Activated CD8-positive, alpha-beta memory T cell treated with anti-CD3 and anti-CD28 coated beads, Interleukin-2, amount 50 U/mL, for 1 hour (primary cell): Measurements from ENCODE around the gene CD9.
"Not testable (repeated sequence)": the region's sequence is repeated elsewhere in the genome, so short reads cannot be mapped to it uniquely, and the experiment has no call there.

Experiments
- DNase-seq: peaks from one replicate; pipeline ENCODE4 v3.0.0-alpha.2; 2020; ENCODE audit errors: extremely low read depth

CD9 gene

DNA sequence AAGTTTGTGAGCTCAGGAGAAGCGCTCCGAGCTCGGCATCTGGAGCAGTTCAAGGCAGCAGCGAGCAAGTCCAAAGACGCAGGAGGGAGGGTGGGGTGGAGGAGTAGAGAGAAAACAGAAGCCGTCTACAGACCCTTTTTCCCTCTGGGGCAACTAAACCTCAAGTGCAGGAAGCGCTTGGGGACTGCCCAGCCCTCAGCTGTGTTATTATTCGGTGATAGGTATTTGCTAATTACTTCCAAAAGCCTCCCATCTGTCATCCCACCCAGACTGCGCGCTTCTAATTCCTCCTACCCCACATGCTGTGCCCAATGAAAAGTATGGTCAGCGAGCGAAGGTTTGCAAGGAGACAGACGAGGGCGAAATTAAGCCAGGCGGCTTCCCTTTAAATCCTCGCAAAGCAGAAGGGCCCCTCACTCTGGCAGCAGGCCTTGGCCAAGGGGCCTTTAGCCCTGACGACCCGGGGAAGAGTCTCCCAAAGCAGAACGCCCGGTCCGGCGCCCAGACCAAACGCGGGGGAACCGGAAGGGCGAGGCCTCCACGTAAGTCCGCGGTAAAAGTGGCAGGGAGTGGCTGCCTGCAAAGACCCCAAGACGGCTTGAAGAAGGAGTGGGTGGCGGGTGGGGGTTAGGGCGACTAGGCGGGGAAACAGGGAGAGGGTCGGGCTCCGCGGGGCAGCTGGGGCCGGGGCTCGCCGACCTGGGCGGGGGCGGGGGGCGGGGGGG lies 507 bp upstream of the CD9 start:
- no peak for DNase-seq

DNA sequence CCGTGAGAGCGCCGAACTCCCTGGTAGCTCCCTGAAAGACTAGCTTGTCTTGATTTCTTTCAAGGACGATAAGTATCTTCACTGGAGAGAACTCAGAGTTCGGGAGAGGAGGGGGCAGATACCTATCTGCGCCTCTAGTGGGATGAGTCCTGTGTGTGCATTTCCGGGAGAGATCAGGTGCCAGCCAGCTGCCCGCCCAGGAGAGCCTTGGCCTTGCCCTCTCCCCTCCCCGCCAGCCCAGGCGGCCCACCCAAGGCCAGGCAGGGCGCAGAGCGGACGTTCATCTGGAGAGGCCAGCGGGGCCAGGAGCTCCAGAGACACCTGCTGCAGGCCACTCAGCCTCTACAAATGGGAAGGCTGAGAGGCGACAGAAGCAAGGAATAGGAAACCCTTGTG lies 1.0 kb downstream of the CD9 start:
- no peak for DNase-seq

DNA sequence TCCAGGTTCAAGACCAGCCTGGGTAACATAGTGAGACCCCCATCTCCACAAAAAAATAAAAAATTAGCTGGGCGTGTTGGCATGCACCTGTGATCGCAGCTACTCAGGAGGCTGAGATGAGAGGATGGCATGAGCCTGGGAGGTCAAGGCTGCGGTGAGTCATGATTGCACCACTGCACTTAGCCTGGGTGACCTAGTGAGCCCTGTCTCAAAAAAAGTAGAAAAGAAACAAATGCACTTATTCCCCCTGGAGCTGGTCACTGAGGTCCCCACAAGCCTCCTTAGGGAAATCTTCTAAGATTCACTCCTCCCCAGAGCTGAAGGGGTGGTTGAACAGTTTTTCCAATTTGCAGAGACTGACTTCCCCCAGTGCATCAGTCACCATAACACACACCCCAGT lies 1.6 kb downstream of the CD9 start:
- DNase-seq = no peak

DNA sequence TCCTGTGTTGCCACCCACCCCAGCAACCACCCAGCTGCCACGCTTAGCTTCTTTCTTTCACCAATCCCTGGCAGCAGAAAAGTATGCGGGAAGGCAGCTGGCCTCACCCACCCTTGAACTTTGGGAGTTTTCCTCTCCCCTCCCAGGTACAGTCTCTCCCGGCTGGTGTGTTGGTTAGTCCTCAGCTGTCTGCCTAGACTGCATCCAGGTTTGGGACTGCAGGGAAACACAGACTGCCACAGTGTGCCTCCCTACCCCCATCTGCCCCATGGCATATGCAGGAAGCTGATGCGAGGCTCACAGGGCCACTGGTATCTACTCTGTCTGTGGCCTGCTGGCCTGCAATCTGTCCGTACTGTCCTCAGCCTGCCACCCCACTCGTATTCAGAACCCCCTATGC lies 2.1 kb downstream of the CD9 start:
- DNase-seq = no peak

DNA sequence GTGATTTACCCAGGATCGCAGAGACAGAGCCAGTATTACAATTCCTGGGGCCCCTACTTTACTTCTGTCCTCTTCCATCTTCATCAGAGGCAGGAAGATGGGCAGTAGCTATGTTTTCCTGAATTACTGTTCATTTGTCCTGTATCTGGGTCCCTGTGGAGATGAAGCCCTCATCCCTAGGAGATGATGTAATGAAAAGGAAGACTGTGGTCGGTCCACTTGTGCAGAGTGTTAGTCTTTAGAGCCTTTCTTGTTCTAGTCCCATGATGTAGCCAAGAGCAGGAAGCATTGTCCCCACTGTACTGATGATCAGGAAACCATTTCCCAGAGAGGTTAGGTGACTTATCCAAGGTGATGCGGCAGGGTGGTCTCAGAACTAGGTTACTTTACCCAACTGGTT lies 2.6 kb downstream of the CD9 start:
- no peak for DNase-seq

DNA sequence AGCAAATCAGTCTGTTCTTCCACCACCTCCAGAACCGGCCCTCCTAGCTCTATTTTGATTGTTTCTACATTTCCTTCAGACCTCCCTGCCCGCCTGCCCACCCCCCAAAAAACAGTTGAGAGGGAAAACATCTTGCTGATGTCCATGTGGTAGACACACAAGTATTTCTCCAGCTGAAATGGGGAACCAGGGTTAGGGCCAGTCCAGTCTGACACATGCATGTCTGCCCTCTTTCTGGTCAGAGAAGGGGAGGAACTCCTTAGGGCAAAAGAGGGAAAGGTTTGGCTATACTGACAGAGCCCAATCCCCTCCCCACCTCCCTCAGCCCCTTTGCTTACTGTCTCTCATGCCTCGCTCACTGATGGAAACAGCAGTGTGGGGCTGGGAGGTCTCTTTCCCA lies 3.4 kb downstream of the CD9 start:
- no peak for DNase-seq

DNA sequence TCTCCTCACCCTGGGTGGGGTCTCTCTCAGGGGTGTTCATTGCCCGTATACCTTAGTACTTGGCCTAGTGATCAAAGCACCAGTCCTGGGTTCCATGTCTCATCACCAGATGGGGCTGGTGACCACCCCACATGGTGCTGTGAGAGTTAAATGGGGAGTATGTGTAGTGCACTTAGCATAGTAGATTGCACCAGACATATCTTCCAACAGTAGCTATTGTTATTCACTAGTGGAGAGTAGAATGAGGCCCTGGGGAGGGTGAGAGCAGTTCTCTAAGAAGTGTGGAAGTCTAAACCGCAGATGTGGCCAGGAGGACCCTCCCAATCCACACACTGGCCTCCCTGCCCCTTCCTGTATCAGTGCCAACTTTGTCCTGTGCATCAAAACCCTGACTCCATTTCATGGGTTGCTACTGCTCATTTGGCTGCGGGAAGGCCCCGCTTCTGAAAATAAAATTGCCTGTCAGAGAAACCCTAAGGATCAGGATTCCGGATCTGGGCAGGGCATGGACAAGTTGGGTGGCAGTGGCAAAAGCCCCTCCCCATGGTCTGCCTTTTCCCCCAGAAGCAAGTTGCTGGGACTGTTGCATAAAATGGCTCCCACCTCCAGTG lies 4.4 kb downstream of the CD9 start:
- DNase-seq = no peak

DNA sequence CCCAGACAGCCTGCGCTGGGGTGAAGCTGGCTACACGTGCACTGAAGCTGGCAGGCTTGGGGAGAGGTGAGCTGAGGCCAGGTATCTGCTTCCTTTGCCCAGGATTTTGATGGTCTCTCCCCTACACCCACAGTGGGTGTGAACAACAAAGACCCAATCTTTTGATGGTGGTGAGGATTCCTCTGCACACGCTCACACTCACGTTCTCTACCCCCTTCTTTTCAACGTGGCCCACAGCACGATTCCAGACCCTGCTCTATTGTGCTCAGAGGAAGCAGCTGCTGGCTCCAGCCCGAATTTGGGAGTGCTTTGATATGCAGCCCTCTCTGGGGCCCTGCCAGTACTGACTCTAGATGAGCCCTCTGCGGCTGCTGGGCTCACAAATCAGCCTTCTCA lies 4.9 kb downstream of the CD9 start:
- DNase-seq = no peak

DNA sequence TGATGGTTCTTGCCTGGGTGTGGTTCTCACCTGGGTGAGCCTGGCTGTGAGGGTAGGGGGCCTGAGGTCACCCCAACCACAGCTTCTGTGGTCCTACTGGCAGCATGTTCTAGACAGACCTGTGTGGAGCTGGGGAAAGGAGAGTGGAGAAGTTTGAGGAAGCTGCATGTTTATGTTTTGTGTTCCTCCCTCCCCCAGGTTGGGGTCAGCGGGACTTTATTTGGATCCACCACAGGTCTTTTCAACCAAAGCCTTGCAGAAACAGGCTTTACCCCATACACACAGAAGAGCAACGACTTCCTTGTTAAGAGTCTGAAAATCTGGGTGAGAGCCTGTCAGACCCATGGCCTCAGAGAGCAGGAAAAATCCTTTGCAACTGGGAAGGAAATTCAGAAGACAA lies 5.6 kb downstream of the CD9 start:
- DNase-seq = no peak

DNA sequence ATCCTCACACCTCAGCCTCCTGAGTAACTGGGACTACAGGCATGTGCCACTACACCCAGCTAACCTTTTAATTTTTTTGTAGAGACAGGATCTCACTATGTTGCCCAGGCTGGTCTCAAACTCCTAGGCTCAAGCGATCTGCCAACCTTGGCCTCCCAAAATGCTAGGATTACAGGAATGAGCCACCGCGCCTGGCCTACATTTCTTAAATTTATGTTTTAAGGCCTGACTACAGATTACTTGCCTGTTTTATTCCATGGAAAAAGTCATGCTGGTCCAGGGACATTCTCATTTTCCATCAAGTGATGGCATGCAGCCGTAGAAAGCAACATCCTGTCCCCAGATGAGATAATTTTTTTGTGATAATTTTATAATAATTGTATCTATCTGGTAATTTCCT lies 6.1 kb downstream of the CD9 start:
- no peak for DNase-seq

DNA sequence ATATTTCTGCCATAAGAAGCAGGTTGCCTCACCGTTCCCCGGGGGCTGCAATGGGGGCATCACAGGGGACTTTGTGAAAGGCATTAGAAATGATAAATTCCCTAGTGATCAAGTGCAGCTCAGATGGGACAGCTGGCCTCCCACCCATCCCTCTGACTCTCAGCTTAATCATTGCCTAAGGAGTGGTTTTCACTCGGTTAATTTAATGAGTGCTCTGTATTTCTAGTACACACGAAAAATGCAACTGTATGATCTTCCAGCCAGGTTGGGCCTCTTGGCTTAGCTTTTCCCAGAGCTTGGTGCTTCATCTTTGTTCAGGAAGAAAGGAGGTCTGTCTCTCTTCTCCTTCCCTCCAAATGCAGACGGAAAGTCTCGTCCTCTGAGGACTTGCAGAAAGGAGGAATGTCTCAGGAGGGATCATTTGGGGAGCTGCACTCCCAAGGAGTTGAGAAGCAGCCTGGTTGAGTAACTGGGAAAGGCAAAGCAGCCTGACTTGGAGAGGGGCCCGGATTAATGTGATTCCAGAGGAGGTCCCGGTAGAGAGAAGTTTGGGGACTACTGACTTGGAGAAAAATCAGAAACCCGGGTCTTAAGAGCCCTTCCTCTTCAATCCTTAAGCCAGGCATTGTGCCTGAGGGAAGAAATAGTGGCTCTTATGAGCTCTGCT lies 7.2 kb downstream of the CD9 start:
- no peak for DNase-seq

DNA sequence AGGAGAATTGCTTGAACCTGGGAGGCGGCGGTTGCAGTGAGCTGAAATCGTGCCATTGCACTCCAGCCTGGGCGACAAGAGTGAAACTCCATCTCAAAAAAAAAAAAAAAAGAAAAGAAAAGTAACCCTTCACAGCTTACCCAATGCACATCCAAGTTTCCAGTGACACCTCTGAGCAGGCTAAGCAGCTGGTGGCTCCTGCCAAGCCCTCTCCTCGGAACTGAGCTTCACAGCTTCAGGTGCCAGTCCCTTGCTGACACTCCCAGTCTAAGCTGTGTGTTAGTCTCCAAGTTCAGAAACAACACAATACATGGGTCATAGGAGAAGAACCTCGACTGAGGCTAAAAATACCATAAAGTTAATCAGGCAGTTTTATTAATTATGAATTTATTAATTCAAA lies 7.9 kb downstream of the CD9 start:
- no peak for DNase-seq

DNA sequence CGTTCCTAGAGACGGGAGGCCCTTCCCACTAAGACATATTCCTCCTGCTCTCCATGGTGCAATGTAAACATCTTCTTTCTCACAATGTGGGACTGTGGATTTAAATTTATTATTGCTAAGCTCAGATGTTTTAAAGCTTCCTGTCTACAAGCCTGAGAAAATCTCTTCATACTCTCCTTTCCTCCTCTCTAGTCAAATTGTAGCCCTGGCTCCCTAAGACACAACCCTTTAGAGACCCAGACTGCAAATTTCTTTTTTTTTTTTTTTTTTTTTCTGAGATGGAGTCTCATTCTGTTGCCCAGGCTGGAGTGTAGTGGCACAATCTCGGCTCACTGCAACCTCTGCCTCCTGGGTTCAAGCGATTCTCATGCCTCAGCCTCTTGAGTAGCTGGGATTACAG lies 9.2 kb downstream of the CD9 start:
- DNase-seq = not testable (repeated sequence)

DNA sequence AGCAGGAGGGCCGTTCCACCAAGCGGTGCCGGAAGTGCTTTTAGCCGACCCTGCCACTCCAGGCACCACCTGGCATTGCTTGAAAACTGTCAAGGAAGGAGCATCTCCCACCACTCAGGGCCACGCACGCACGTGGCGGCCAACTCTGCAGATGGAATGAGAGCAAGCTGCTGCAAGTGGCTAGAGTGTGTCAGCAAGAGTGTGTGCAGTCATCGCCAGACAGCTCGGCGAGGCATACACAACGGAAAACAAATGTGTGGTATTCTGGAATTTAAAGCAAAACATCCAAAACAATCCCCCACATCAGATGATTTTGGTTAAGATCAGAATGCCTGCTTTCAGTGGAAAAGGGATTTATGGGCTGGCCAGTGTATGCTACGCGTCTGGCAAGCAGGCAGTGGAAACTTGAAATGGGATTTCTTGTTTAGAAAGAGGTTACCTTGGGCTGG lies 11.2 kb downstream of the CD9 start:
- no peak for DNase-seq

DNA sequence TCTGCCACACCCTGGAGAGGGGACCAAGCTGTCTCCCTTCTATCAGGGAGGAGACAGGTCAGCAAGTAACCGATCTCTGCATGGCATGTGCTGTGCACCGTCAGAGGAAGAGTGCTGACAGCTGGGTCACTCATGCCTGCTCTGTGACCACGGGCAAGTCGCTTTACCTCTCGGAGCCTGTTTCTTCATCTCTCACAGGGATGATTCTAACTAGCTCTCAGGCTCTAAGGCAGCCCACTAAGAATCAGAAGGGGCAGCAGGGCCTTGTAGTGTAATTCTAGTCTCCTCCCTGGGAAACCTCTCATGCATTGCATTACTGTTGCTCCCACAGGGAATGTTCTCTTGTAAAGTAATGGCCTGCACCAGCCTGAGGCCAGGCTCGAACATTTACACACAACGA lies 11.9 kb downstream of the CD9 start:
- DNase-seq = no peak

DNA sequence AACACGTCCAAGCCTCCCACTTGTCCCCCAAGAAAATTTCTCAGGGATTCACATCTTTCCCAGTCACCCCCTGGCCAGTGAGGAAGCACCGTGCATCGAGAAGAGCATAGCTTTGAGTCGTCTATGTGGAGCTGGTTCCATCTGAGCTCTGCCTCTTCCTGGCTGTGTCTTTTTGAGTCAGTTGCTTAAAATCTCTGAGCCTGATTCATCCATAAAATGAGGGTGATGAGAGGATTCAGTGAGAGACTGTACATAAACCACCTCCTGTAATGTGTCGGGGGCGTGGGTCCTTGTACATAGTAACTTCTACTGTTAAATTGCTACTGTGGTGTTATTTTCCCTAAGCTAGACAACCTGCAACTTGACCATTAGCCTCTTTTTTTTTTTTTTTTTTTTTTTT lies 13.8 kb downstream of the CD9 start:
- DNase-seq = no peak

DNA sequence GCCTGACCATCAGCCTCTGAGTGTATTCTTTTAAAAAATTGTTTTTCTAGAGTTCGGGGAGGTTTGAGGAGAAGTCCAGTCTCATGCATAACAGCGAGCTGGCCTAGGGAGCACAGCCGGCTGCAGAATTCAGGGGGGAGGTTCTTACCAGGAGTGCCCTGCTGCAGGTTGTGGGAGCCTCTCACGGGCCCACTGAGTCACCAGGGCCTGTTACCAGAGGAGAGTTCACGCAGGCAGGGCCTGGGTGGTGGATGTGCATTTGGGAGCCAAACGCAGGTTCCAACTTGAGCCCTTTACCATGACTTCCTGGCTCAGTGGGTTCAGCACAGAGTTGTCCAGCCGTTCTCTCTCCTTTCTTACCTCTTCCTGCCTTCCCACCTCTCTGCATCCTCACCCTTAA lies 14.4 kb downstream of the CD9 start:
- no peak for DNase-seq

DNA sequence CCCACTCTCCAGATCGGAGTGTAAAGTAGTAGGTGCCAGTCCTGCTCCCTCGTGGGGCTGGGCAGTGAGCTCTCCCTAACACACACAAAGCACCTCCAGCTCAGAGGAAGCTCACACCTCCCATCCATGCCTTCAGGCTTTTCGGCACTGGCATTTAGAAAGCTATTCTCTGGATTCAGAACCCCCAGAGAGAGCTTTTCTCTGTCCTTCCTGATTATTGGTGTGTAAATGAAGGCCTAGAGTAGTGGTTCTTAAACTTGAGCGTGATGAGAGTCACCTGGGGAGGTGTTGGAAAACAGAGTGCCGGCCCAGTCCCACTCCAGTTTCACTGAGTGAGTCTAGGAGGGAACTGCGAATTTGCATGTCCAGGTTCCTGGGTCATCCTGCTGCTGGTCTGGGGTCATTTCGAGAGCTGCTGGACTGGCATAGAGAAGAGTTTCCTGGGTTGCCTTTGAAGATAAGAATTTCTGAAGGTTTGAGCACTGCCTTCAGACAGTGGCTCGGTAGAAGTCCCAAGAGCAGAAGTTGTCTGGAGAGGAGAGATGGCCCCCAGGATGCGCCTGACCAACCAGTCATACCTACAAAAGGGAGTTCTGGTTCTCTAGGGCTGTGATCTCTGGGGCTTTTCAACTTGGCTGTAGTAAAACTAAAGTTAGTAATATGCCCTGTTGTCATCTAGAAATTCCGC lies 15.1 kb downstream of the CD9 start:
- DNase-seq = no peak

DNA sequence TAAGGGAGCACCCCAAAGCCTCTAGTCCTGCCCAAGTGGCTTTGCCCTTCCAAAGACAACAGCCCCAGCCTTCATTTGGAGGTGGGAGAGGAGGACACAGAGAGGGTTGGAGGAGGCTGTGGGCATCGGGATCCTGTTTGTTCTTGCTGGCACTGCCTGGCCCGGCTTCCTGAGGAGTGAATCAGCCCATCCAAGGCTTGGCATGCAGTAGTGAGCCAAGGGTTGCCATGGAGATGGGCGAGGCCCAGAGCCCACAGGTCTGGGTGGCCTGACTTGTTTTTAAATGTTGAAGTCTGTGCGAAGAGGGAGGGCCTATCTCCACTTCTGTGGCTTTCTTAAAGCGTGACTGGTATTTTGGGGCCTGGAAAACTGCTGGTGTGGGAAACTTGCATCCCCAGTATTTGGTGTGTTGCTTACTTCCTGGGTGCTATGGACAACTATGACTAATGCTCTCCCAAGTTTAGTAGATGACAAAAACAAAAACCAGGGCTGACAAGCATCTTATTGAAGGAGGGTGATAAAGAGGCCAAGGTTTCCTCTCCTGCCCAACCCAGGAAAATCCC lies 15.8 kb downstream of the CD9 start:
- no peak for DNase-seq

DNA sequence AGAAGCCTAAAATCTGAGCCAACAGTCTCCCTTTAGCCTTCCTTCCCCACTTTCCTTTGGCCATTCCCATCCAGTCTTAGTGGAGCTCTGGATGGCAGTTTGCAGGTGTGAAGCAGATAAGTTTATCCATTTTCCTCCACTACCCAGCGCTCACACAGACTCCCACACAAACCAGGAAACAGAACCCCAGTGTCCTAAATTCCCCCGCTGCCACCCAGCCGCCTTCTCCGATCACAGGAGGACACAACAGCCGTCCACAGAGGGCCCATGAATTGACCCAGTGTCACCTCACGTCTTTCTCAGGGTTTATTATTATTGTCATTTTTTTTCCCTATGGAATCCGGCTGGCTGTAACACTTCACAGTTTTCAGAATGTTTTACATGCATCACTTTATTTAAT lies 16.4 kb downstream of the CD9 start:
- no peak for DNase-seq

DNA sequence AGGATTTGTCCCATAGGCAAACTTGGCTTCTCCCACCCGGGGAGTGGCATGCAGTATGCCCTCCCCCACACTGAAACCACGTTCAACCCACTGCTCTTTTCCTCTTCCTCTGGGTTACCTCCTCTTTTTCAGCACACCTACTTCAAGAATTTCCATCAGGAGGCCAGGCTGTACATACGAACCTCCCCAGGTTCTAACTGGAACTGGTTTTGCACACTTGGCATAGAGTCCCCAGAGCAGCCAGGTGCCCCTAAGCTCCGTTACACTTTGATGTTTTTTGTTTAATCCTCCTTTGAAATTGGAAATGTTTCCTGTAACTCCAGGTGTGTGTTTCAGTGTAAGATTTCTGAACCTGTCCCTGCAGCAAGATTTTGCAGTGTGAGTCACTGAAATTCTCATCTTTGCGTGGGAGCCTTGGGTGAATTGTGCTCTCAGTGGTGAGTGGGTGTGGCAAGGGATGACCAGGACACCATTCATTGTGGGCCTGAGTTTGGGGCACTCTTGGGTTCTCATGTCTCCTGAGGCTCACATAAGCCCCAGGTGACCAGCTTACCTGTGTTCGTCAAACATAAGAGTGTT lies 18.2 kb downstream of the CD9 start:
- DNase-seq = no peak

DNA sequence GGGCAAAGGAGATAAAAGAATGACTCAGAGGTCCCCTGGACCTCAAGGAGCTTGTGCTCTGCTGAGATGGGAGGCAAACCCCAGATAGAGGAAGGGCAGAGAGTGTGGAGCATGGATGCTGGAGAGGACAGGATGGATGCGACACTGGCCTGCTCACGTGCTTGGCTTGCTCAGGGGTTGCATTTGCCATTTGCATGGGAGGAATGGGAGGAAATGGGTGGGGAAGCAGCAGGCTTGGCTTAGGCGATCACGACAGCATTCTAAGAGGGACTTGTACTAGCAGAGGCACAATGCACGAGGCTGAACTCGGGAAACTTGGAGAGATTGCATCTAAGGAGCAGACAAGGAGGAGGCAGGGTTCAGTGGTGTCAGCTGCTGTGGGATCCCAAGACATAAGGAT lies 19.8 kb downstream of the CD9 start:
- no peak for DNase-seq
